Stimulated activated naive CD8-positive, alpha-beta T cell treated with anti-CD3 and anti-CD28 coated beads, Interleukin-15, Interleukin-2, amounts not matched to agents 100 ng/mL and 50 ng/mL, for 24 hours (primary cell): ENCODE results near the gene SLIT3.

Source experiments
- H3K27ac Mint-ChIP-seq: one replicate; pipeline ENCODE4 v1.8.0; 2021; ENCODE audit warnings: mild to moderate bottlenecking, mixed read lengths
- H3K27me3 Mint-ChIP-seq: one replicate; pipeline ENCODE4 v1.8.0; 2021; ENCODE audit warnings: mixed read lengths
- H3K36me3 Mint-ChIP-seq: one replicate; pipeline ENCODE4 v1.8.0; 2021; ENCODE audit warnings: low read depth, mixed read lengths
- H3K4me1 Mint-ChIP-seq: one replicate; pipeline ENCODE4 v1.8.0; 2021; ENCODE audit warnings: low read depth, mixed read lengths
- H3K4me3 Mint-ChIP-seq: one replicate; pipeline ENCODE4 v1.8.0; 2021; ENCODE audit warnings: mild to moderate bottlenecking, mixed read lengths
- H3K9me3 Mint-ChIP-seq: one replicate; pipeline ENCODE4 v1.8.0; 2021; ENCODE audit warnings: mixed read lengths

Gene SLIT3

DNA sequence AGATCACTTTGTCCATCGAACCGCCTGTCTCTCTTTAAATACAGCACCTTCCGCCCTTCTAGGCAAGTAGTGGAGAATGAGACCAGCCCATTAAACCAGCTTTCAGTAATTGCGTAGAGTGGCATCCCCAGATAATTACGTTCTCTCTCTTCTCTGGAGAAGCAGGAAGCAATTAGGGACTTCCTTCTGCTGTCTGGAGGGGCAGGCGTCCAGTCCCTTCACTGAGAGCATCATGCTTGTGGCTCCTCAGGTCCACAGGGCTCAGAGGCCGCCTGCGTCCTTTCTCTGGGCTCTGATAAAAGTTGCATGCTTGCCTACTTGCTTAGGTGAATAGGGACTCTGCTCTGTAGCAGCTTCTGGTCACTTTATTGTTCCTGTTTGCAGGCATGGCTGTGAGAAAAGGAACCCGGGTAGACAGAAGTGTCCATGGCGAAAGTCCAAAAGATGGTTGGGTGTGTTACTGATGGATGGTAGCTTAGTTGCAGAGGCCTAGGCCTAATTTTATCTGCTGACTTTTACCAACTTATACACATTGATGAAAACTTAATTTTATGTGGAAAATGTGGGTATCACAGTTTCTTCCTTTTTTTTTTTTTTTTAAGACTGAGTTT, 422.7 kb downstream of the SLIT3 start:
- Mint-ChIP-seq H3K4me3 (no peak overlapping the region), H3K27me3 (peaks cover 35% of the 10 kb centered on the region), H3K9me3 (no peaks in the 10 kb centered on the region), H3K4me1 (no peaks in the 10 kb centered on the region), H3K27ac (no peak overlapping the region), H3K36me3 (no peaks in the 10 kb centered on the region)

DNA sequence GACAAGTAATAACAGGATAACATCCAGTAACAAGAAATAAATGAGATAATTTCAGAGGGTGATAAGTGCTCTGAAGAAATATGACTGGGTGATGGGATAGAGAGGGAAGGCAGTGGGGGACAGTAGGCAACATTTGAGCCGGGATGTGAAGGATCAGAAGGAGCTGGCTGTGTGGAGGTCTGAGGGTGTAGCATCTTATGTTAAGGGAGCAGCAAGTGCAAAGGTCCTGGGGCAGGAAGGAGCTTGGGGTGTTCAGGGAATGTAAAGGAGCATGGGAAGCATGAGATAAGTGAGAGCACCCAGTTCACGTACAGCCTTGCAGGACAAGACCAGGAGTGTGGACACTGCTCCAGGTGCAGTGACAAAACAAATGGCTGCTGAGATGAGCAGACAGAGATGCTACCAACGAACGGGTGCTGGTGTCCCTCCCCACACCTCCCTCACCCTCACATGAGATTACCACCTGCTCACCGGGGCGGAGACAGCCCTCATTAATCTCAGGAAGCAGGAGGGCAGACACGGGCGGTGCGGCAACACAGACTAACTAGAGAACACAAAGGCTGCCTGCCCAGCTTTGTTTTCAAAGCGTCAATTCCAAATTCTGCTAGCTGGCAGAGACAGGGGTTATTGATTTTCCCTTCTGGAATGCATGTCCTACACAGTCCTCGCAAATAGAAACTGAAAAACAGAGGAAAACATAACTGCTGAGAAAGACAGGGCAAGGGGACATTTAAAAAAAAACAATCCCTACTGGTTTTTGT, 423.6 kb downstream of the SLIT3 start:
- Mint-ChIP-seq H3K4me3 (no peak overlapping the region), H3K27me3 (peaks cover 35% of the 10 kb centered on the region), H3K4me1 (no peaks in the 10 kb centered on the region), H3K27ac (no peak overlapping the region), H3K36me3 (no peaks in the 10 kb centered on the region), H3K9me3 (no peaks in the 10 kb centered on the region)

GRCh38 chr5:168876419-168876818, 424.5 kb downstream of the SLIT3 start:
- Mint-ChIP-seq H3K27ac (no peak overlapping the region), H3K36me3 (no peaks in the 10 kb centered on the region), H3K27me3 (peaks cover 34% of the 10 kb centered on the region), H3K9me3 (no peaks in the 10 kb centered on the region), H3K4me1 (peaks cover 4% of the 10 kb centered on the region), H3K4me3 (no peak overlapping the region)

DNA sequence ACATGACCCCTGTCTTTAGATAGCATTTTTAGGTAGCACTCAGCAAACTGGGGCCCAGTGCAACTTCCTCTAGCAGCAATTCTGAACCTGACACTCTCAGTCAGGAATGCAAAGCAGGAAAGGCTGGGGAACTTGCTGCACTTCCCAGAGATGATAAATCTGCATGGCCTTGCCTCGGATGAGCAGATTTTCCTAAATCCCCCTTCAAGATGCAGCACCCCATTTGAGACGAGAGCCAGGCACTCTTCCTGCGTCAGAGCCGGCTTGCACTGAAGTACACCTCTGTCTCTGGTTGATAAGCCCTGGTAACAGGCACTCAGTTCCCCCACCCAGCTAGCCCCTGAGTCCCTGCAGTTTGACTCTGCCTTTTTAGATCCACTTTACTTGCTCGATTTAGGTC, 425.1 kb downstream of the SLIT3 start:
- Mint-ChIP-seq H3K27ac (no peak overlapping the region), H3K4me1 (peaks cover 4% of the 10 kb centered on the region), H3K4me3 (no peak overlapping the region), H3K9me3 (no peaks in the 10 kb centered on the region), H3K36me3 (no peaks in the 10 kb centered on the region), H3K27me3 (peaks cover 29% of the 10 kb centered on the region)

- Mint-ChIP-seq H3K4me3 (no peak overlapping the region), H3K9me3 (no peaks in the 10 kb centered on the region), H3K36me3 (no peaks in the 10 kb centered on the region), H3K27me3 (peaks cover 23% of the 10 kb centered on the region), H3K4me1 (peaks cover 4% of the 10 kb centered on the region), H3K27ac (no peak overlapping the region)
Observed at GRCh38 chr5:168874713-168875380, 426.1 kb downstream of the SLIT3 start.

DNA sequence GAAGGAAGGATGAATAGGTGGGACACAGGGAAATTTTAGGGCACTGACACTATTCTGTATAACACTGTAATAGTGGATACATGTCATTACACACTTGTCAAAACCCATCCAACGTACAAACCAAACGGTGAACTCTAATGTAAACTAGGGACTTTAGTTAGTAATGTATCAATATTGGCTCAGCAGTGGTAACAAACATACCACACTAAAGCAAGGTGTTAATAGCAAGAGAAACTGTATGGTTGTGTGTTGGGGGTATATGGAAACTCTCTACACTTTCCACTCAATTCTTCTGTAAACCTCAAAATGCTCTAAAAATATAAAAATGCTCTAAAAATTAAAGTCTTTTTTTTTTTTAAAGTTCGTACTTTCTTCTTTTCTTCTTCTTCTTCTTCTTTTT, 428.7 kb downstream of the SLIT3 start:
- H3K27me3 Mint-ChIP-seq: peaks cover 13% of the 10 kb centered on the region
- H3K4me1 Mint-ChIP-seq: peaks cover 4% of the 10 kb centered on the region
- no peak overlapping the region for H3K4me3 Mint-ChIP-seq
- H3K36me3 Mint-ChIP-seq: no peaks in the 10 kb centered on the region
- H3K9me3 Mint-ChIP-seq: no peaks in the 10 kb centered on the region
- peak overlapping the region; percentile 5 for H3K27ac Mint-ChIP-seq

DNA sequence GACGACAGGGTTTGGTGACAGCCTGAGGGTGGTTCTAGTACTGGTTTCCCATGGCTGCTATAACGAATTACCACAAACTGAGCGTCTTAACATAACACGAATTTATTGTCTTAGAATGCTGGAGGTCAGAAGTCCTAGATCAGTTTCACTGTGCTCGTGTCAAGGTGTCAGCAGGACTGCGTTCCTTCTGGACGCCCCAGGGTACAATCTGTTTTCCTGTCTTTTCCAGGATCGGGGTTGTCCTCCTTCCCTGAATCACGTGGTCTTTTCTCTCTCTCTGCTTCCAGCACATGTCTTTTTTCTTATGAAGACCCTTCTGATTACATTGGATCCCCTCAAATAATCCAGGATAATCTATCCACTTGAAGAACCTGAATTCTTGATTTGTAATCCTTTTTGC, 430.0 kb downstream of the SLIT3 start:
- peaks cover 4% of the 10 kb centered on the region for H3K27me3 Mint-ChIP-seq
- H3K4me3 Mint-ChIP-seq: no peak overlapping the region
- H3K4me1 Mint-ChIP-seq: peaks cover 4% of the 10 kb centered on the region
- no peaks in the 10 kb centered on the region for H3K9me3 Mint-ChIP-seq
- no peaks in the 10 kb centered on the region for H3K36me3 Mint-ChIP-seq
- H3K27ac Mint-ChIP-seq: no peak overlapping the region

- peaks cover 4% of the 10 kb centered on the region for H3K4me1 Mint-ChIP-seq
- H3K27me3 Mint-ChIP-seq: peaks cover 2% of the 10 kb centered on the region
- no peaks in the 10 kb centered on the region for H3K9me3 Mint-ChIP-seq
- H3K27ac Mint-ChIP-seq: no peak overlapping the region
- no peaks in the 10 kb centered on the region for H3K36me3 Mint-ChIP-seq
- no peak overlapping the region for H3K4me3 Mint-ChIP-seq
Observed at GRCh38 chr5:168869615-168870227, 431.2 kb downstream of the SLIT3 start.

DNA sequence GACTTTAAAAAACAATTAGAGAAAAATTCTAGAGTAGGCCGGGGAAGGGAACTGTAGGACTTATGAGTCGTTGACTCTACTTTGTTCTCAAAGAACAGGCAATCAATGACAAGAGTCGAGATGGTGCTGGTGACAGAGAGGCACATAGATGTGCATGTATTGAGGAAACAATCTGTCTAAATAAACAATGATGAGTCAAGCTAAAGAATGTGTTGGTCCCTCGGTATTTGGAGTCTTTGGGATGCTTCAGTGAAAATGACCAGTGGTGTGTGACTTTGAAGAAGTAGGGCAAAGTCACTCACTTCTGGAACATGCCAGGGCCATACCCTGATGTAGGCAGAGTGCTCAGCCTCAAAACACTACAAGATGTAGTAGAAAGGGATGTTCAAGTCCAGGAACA, 433.7 kb downstream of the SLIT3 start:
- Mint-ChIP-seq H3K9me3 (no peaks in the 10 kb centered on the region), H3K27ac (no peak overlapping the region), H3K4me1 (peaks cover 4% of the 10 kb centered on the region)

DNA sequence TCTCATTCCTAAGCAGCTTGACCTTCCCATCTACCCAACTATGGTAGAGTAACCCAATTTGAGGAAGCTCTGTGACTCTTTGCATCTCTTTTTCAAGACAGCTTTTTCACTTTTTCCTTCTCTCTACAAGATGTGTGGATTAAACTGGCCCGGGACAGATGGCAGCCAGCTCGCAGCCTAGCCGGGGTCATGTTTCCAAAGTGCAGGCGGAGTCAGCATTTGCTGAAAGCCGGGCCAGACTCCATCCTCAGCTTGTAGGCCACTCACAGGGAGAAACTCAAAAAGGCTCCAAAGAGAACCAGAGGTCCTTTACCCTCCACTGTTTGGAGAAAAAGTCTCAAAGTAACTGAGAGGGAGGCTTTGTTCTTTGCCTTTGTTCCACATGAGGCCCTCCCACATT, 435.0 kb downstream of the SLIT3 start:
- Mint-ChIP-seq H3K4me3 (no peak overlapping the region), H3K27ac (no peak overlapping the region), H3K27me3 (peaks cover 6% of the 10 kb centered on the region), H3K4me1 (no peaks in the 10 kb centered on the region), H3K9me3 (no peaks in the 10 kb centered on the region), H3K36me3 (no peaks in the 10 kb centered on the region)

More for the DNA sequence above, 433.7 kb downstream of the SLIT3 start:
- H3K4me3 Mint-ChIP-seq: no peak overlapping the region
- no peaks in the 10 kb centered on the region for H3K36me3 Mint-ChIP-seq
- peaks cover under 1% of the 10 kb centered on the region for H3K27me3 Mint-ChIP-seq

- peaks cover 6% of the 10 kb centered on the region for H3K27me3 Mint-ChIP-seq
- no peaks in the 10 kb centered on the region for H3K9me3 Mint-ChIP-seq
- H3K36me3 Mint-ChIP-seq: no peaks in the 10 kb centered on the region
- no peak overlapping the region for H3K27ac Mint-ChIP-seq
- no peak overlapping the region for H3K4me3 Mint-ChIP-seq
- H3K4me1 Mint-ChIP-seq: no peaks in the 10 kb centered on the region
Observed at GRCh38 chr5:168863021-168863420, 437.9 kb downstream of the SLIT3 start.

DNA sequence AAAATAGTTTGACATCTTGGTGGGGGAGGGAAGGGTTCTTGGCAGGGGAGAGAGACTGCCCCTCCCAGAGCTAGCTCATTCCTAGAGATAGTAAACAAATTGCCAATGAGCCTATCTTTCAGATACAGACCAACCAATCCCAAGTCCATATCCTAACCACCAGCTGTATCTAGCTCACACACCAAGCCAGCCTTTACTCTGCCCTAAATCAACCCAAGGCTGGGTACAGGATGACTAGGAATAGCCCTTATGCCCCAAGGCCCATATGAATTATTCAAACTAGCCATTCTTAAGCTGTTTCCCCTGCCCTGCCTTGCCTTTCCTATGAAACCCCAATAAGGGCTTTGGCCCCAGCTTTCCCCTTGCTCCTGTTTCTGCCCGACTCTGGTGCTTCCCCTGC, 440.4 kb downstream of the SLIT3 start:
- H3K27me3 Mint-ChIP-seq: peaks cover 6% of the 10 kb centered on the region
- H3K4me3 Mint-ChIP-seq: no peak overlapping the region
- H3K4me1 Mint-ChIP-seq: no peaks in the 10 kb centered on the region
- H3K27ac Mint-ChIP-seq: no peak overlapping the region
- H3K9me3 Mint-ChIP-seq: no peaks in the 10 kb centered on the region
- no peaks in the 10 kb centered on the region for H3K36me3 Mint-ChIP-seq

DNA sequence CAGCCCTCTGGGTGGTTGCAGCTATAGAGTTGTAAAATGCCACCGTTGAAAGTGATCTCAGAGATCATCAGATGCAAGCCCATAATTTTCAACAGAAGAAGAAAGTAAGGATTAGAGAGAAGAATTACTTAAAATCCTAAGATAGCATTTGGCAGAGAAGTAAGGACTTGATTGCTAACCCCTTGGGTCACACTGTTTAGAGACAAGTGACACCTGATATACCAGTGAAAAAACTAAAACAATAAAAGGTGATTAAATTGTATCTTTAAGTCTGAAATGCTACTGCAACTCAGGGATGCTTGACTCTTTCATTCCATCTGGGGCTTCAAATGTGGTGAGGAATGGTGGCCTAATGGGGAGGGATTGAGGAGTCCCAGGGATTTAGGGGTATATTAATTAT, 440.9 kb downstream of the SLIT3 start:
- Mint-ChIP-seq H3K36me3 (no peaks in the 10 kb centered on the region), H3K27ac (no peak overlapping the region), H3K4me3 (no peak overlapping the region), H3K27me3 (peaks cover 6% of the 10 kb centered on the region), H3K9me3 (no peaks in the 10 kb centered on the region), H3K4me1 (no peaks in the 10 kb centered on the region)

GRCh38 chr5:168859471-168859870, 441.5 kb downstream of the SLIT3 start:
- Mint-ChIP-seq H3K9me3 (no peaks in the 10 kb centered on the region), H3K4me1 (no peaks in the 10 kb centered on the region)

GRCh38 chr5:168858994-168859393, 441.9 kb downstream of the SLIT3 start:
- Mint-ChIP-seq H3K9me3 (no peaks in the 10 kb centered on the region), H3K36me3 (no peaks in the 10 kb centered on the region), H3K27ac (no peak overlapping the region), H3K4me3 (no peak overlapping the region), H3K4me1 (no peaks in the 10 kb centered on the region), H3K27me3 (peaks cover 6% of the 10 kb centered on the region)

More at GRCh38 chr5:168859471-168859870, 441.5 kb downstream of the SLIT3 start:
- Mint-ChIP-seq H3K36me3 (no peaks in the 10 kb centered on the region), H3K27ac (no peak overlapping the region), H3K4me3 (no peak overlapping the region), H3K27me3 (peaks cover 6% of the 10 kb centered on the region)
